Calu3 (cell line): ENCODE measurements around the gene MRPL22. TPM values are rescaled to one million over a fixed set of nuclear protein-coding genes. Genes with fewer than 3 reads are reported as not detected.

Experiments used
- BruUV-seq: library from RNA; stranded (reverse); fragments of 400-500 nt; replicated peaks from 2 replicates; lab custom pipeline; 2021; lab: Mats Ljungman, UMichigan
- CTCF ChIA-PET: fragments of 300-600 bp; sonication (Branson Sonifier 250); formaldehyde crosslinking; loops from one replicate; lab custom pipeline; 2022; ENCODE audit warnings: antibody characterized with exemption; lab: Charles Lee
- DNase-seq: peaks from one replicate; pipeline ENCODE4 v3.0.0; 2022
- H3K27ac Mint-ChIP-seq: one replicate; pipeline ENCODE4 v1.8.0; 2022; ENCODE audit warnings: mixed read lengths; ENCODE audit not compliant: unreplicated experiment
- H3K27me3 Mint-ChIP-seq: one replicate; pipeline ENCODE4 v1.8.0; 2022; ENCODE audit warnings: mixed read lengths; ENCODE audit not compliant: unreplicated experiment
- H3K36me3 Mint-ChIP-seq: one replicate; pipeline ENCODE4 v1.8.0; 2022; ENCODE audit warnings: mild to moderate bottlenecking, moderate library complexity, mixed read lengths; ENCODE audit not compliant: insufficient read depth, unreplicated experiment
- H3K4me1 Mint-ChIP-seq: one replicate; pipeline ENCODE4 v1.8.0; 2022; ENCODE audit warnings: mild to moderate bottlenecking, low read depth, mixed read lengths; ENCODE audit not compliant: unreplicated experiment
- H3K4me3 Mint-ChIP-seq: one replicate; pipeline ENCODE4 v1.8.0; 2022; ENCODE audit warnings: mild to moderate bottlenecking, low read depth, moderate library complexity, mixed read lengths; ENCODE audit not compliant: unreplicated experiment
- H3K9me3 Mint-ChIP-seq: one replicate; pipeline ENCODE4 v1.8.0; 2022; ENCODE audit warnings: low read depth, mixed read lengths; ENCODE audit not compliant: unreplicated experiment
- intact Hi-C: fragments of 100-400 bp; cut with micrococcal nuclease; formaldehyde crosslinking; loops from one replicate; pipeline ENCODE4 v1.10.0; 2022; ENCODE audit not compliant: unreplicated experiment
- total RNA-seq: library from RNA; stranded (reverse); gene quantifications from 2 replicates; pipeline ENCODE4 v1.2.3, GENCODE V29; 2022
- TF ChIP-seq, protein P1 (sequence below): fragments of 200-600 bp; IDR thresholded peaks from one replicate; pipeline ENCODE4 v1.8.0; 2022; ENCODE audit warnings: antibody characterized with exemption; ENCODE audit not compliant: unreplicated experiment

The MRPL22 gene
- total RNA-seq, 1 experiment from 2014 or later, result 80.6 TPM

DNA sequence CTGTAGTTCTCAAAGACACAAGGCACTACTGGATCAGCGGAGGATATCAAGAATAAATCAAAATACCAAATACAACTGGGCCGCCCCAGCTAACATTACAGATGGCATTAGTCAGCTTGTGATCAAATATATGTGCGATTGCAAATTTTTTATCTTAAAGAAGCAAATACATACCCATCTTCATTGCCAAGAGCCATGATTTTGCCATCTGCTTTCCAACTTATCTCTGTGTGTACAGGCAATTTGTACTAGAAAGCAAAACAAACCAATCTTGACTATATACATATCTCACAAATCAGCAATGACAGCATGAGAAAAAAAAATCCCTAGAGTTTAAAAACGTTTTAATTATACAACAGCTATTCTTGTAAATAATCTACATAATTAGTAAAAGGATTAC, 23.1 kb upstream of the MRPL22 start:
- H3K9me3 Mint-ChIP-seq, result no peaks in the 10 kb centered on the region
- peaks cover 31% of the 10 kb centered on the region for H3K36me3 Mint-ChIP-seq
- no peak for DNase-seq
- no peaks in the 10 kb centered on the region for H3K4me1 Mint-ChIP-seq
- H3K27ac Mint-ChIP-seq, result no peak overlapping the region
- TF ChIP-seq, protein P1, sequence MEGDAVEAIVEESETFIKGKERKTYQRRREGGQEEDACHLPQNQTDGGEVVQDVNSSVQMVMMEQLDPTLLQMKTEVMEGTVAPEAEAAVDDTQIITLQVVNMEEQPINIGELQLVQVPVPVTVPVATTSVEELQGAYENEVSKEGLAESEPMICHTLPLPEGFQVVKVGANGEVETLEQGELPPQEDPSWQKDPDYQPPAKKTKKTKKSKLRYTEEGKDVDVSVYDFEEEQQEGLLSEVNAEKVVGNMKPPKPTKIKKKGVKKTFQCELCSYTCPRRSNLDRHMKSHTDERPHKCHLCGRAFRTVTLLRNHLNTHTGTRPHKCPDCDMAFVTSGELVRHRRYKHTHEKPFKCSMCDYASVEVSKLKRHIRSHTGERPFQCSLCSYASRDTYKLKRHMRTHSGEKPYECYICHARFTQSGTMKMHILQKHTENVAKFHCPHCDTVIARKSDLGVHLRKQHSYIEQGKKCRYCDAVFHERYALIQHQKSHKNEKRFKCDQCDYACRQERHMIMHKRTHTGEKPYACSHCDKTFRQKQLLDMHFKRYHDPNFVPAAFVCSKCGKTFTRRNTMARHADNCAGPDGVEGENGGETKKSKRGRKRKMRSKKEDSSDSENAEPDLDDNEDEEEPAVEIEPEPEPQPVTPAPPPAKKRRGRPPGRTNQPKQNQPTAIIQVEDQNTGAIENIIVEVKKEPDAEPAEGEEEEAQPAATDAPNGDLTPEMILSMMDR, result no peak
- H3K27me3 Mint-ChIP-seq, result no peaks in the 10 kb centered on the region
- CTCF ChIA-PET, result interaction anchor here (0.7 kb wide), 1 partner anchor 633 kb away, joined by 5 read pairs; no protein-coding TSS in a partner anchor
- no TSS peak for BruUV-seq
- intact Hi-C loops, result no loop called here
- no peak overlapping the region for H3K4me3 Mint-ChIP-seq

- CTCF ChIA-PET, result no interaction called here
- H3K4me1 Mint-ChIP-seq, result no peaks in the 10 kb centered on the region
- no peaks in the 10 kb centered on the region for H3K9me3 Mint-ChIP-seq
- H3K27me3 Mint-ChIP-seq, result no peaks in the 10 kb centered on the region
- H3K4me3 Mint-ChIP-seq, result no peak overlapping the region
- DNase-seq, result no peak
- no TSS peak for BruUV-seq
- TF ChIP-seq, protein P1, result no peak
- no peak overlapping the region for H3K27ac Mint-ChIP-seq
- H3K36me3 Mint-ChIP-seq, result peaks cover 45% of the 10 kb centered on the region
- intact Hi-C loops, result no loop called here
These were observed 17.1 kb upstream of the MRPL22 start for GRCh38 chr5:154923441-154924430.

GRCh38 chr5:154933537-154933936, 7.3 kb upstream of the MRPL22 start:
- intact Hi-C loops, result no loop called here
- no peak overlapping the region for H3K4me3 Mint-ChIP-seq
- DNase-seq, result no peak
- TF ChIP-seq, protein P1, result no peak
- H3K9me3 Mint-ChIP-seq, result no peaks in the 10 kb centered on the region
- BruUV-seq, result no TSS peak
- no peaks in the 10 kb centered on the region for H3K27me3 Mint-ChIP-seq
- no peak overlapping the region for H3K27ac Mint-ChIP-seq
- peaks cover 14% of the 10 kb centered on the region for H3K4me1 Mint-ChIP-seq
- CTCF ChIA-PET, result no interaction called here
- H3K36me3 Mint-ChIP-seq, result peaks cover 24% of the 10 kb centered on the region

DNA sequence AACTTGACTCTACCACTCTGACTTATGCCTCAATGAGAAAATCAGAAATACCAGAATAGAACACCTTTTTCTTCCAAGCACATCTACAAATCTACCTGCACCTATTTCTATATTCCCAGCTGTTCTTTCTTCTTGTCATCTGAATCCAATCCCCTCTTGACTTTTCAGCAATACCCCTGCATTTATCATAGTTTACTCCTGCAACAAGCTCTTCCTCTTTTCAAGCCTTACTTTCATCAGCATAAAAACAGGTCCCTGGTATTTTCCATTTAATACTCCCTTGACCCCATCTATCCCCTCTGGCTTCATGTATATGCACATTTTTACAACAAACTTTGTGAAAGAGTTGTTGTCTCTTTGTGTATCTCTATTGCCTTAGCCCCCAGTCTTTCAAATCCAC, 6.0 kb upstream of the MRPL22 start:
- no TSS peak for BruUV-seq
- intact Hi-C loops, result no loop called here
- Mint-ChIP-seq H3K27ac (no peak overlapping the region), H3K27me3 (no peaks in the 10 kb centered on the region), H3K4me1 (peaks cover 14% of the 10 kb centered on the region), H3K36me3 (peaks cover 27% of the 10 kb centered on the region), H3K4me3 (no peak overlapping the region), H3K9me3 (no peaks in the 10 kb centered on the region)
- TF ChIP-seq, protein P1, result no peak
- DNase-seq, result no peak
- CTCF ChIA-PET, result no interaction called here
